ENCODE results near the gene NKD1.
A peak's percentile ranks its signal among the peaks of the same experiment; 100 is the strongest.

The NKD1 gene

GRCh38 chr16:50622643-50623369 is 74.6 kb downstream of the NKD1 start:
- H3K4me3 Mint-ChIP-seq = no peak overlapping the region
- H3K9me3 Mint-ChIP-seq = no peaks in the 10 kb centered on the region
- DNase-seq (ENCODE audit: low spot score) = no peak
- peaks cover 21% of the 10 kb centered on the region for H3K4me1 Mint-ChIP-seq (ENCODE audit: low read depth)
- H3K27ac Mint-ChIP-seq = no peak overlapping the region
- no peaks in the 10 kb centered on the region for H3K36me3 Mint-ChIP-seq (ENCODE audit: low read depth)
- no peaks in the 10 kb centered on the region for H3K27me3 Mint-ChIP-seq (ENCODE audit: low read depth)

- H3K27ac Mint-ChIP-seq = no peak overlapping the region
- peaks cover 21% of the 10 kb centered on the region for H3K4me1 Mint-ChIP-seq (ENCODE audit: low read depth)
- H3K9me3 Mint-ChIP-seq = no peaks in the 10 kb centered on the region
- DNase-seq (ENCODE audit: low spot score) = no peak
- H3K36me3 Mint-ChIP-seq (ENCODE audit: low read depth) = no peaks in the 10 kb centered on the region
- H3K27me3 Mint-ChIP-seq (ENCODE audit: low read depth) = no peaks in the 10 kb centered on the region
- H3K4me3 Mint-ChIP-seq = no peak overlapping the region
Measured at GRCh38 chr16:50624449-50624970, 76.3 kb downstream of the NKD1 start.

GRCh38 chr16:50625374-50625773 is 77.2 kb downstream of the NKD1 start:
- DNase-seq (ENCODE audit: low spot score) = no peak
- Mint-ChIP-seq H3K27ac (no peak overlapping the region), H3K36me3 (ENCODE audit: low read depth) (no peaks in the 10 kb centered on the region), H3K27me3 (ENCODE audit: low read depth) (no peaks in the 10 kb centered on the region), H3K4me3 (no peak overlapping the region), H3K4me1 (ENCODE audit: low read depth) (peaks cover 21% of the 10 kb centered on the region), H3K9me3 (no peaks in the 10 kb centered on the region)

GRCh38 chr16:50626868-50627267 is 78.7 kb downstream of the NKD1 start:
- H3K27ac Mint-ChIP-seq = peak overlapping the region; percentile 72
- H3K4me3 Mint-ChIP-seq = peak overlapping the region; percentile 62

GRCh38 chr16:50627419-50627818 is 79.2 kb downstream of the NKD1 start:
- peak overlapping the region; percentile 62 for H3K4me3 Mint-ChIP-seq
- no peaks in the 10 kb centered on the region for H3K27me3 Mint-ChIP-seq (ENCODE audit: low read depth)
- H3K4me1 Mint-ChIP-seq (ENCODE audit: low read depth) = peaks cover 21% of the 10 kb centered on the region
- H3K27ac Mint-ChIP-seq = peak overlapping the region; percentile 72
- DNase-seq (ENCODE audit: low spot score) = peak; percentile 14
- no peaks in the 10 kb centered on the region for H3K36me3 Mint-ChIP-seq (ENCODE audit: low read depth)
- H3K9me3 Mint-ChIP-seq = no peaks in the 10 kb centered on the region

More at GRCh38 chr16:50626868-50627267, 78.7 kb downstream of the NKD1 start:
- Mint-ChIP-seq H3K27me3 (ENCODE audit: low read depth) (no peaks in the 10 kb centered on the region), H3K4me1 (ENCODE audit: low read depth) (peaks cover 21% of the 10 kb centered on the region), H3K36me3 (ENCODE audit: low read depth) (no peaks in the 10 kb centered on the region), H3K9me3 (no peaks in the 10 kb centered on the region)
- DNase-seq (ENCODE audit: low spot score) = no peak

- no peak for DNase-seq (ENCODE audit: low spot score)
- Mint-ChIP-seq H3K27me3 (ENCODE audit: low read depth) (no peaks in the 10 kb centered on the region), H3K27ac (no peak overlapping the region), H3K9me3 (no peaks in the 10 kb centered on the region), H3K36me3 (ENCODE audit: low read depth) (no peaks in the 10 kb centered on the region), H3K4me1 (ENCODE audit: low read depth) (peaks cover 21% of the 10 kb centered on the region), H3K4me3 (no peak overlapping the region)
Measured at GRCh38 chr16:50628156-50628802, 80.1 kb downstream of the NKD1 start.

GRCh38 chr16:50629334-50629733 is 81.1 kb downstream of the NKD1 start:
- Mint-ChIP-seq H3K27me3 (ENCODE audit: low read depth) (no peaks in the 10 kb centered on the region), H3K9me3 (no peaks in the 10 kb centered on the region), H3K4me1 (ENCODE audit: low read depth) (peaks cover 15% of the 10 kb centered on the region), H3K36me3 (ENCODE audit: low read depth) (no peaks in the 10 kb centered on the region), H3K27ac (no peak overlapping the region), H3K4me3 (no peak overlapping the region)
- DNase-seq (ENCODE audit: low spot score) = no peak

GRCh38 chr16:50630394-50631020 is 82.3 kb downstream of the NKD1 start:
- no peak for DNase-seq (ENCODE audit: low spot score)
- H3K27ac Mint-ChIP-seq = no peak overlapping the region
- H3K4me1 Mint-ChIP-seq (ENCODE audit: low read depth) = peaks cover 13% of the 10 kb centered on the region
- no peak overlapping the region for H3K4me3 Mint-ChIP-seq
- H3K36me3 Mint-ChIP-seq (ENCODE audit: low read depth) = no peaks in the 10 kb centered on the region
- H3K27me3 Mint-ChIP-seq (ENCODE audit: low read depth) = no peaks in the 10 kb centered on the region
- H3K9me3 Mint-ChIP-seq = no peaks in the 10 kb centered on the region

- no peaks in the 10 kb centered on the region for H3K9me3 Mint-ChIP-seq
- no peaks in the 10 kb centered on the region for H3K27me3 Mint-ChIP-seq (ENCODE audit: low read depth)
- DNase-seq (ENCODE audit: low spot score) = no peak
- H3K4me1 Mint-ChIP-seq (ENCODE audit: low read depth) = peaks cover 13% of the 10 kb centered on the region
- H3K36me3 Mint-ChIP-seq (ENCODE audit: low read depth) = no peaks in the 10 kb centered on the region
- H3K4me3 Mint-ChIP-seq = no peak overlapping the region
- H3K27ac Mint-ChIP-seq = no peak overlapping the region
Measured at GRCh38 chr16:50631249-50631984, 83.2 kb downstream of the NKD1 start.

GRCh38 chr16:50631985-50632576 is 83.9 kb downstream of the NKD1 start:
- H3K4me1 Mint-ChIP-seq (ENCODE audit: low read depth) = peaks cover 7% of the 10 kb centered on the region

GRCh38 chr16:50632927-50633800 is 85.0 kb downstream of the NKD1 start:
- Mint-ChIP-seq H3K36me3 (ENCODE audit: low read depth) (no peaks in the 10 kb centered on the region), H3K27me3 (ENCODE audit: low read depth) (no peaks in the 10 kb centered on the region), H3K9me3 (no peaks in the 10 kb centered on the region), H3K4me3 (no peak overlapping the region), H3K27ac (no peak overlapping the region), H3K4me1 (ENCODE audit: low read depth) (no peaks in the 10 kb centered on the region)
- DNase-seq (ENCODE audit: low spot score) = no peak

More at GRCh38 chr16:50631985-50632576, 83.9 kb downstream of the NKD1 start:
- H3K4me3 Mint-ChIP-seq = no peak overlapping the region
- DNase-seq (ENCODE audit: low spot score) = no peak
- H3K36me3 Mint-ChIP-seq (ENCODE audit: low read depth) = no peaks in the 10 kb centered on the region
- H3K9me3 Mint-ChIP-seq = no peaks in the 10 kb centered on the region
- no peaks in the 10 kb centered on the region for H3K27me3 Mint-ChIP-seq (ENCODE audit: low read depth)
- no peak overlapping the region for H3K27ac Mint-ChIP-seq

GRCh38 chr16:50634090-50634489 is 85.9 kb downstream of the NKD1 start:
- no peaks in the 10 kb centered on the region for H3K27me3 Mint-ChIP-seq (ENCODE audit: low read depth)
- peaks cover under 1% of the 10 kb centered on the region for H3K4me1 Mint-ChIP-seq (ENCODE audit: low read depth)
- H3K4me3 Mint-ChIP-seq = no peak overlapping the region
- no peaks in the 10 kb centered on the region for H3K36me3 Mint-ChIP-seq (ENCODE audit: low read depth)
- H3K27ac Mint-ChIP-seq = no peak overlapping the region
- DNase-seq (ENCODE audit: low spot score) = no peak
- no peaks in the 10 kb centered on the region for H3K9me3 Mint-ChIP-seq

GRCh38 chr16:50634947-50635346 is 86.8 kb downstream of the NKD1 start:
- Mint-ChIP-seq H3K27me3 (ENCODE audit: low read depth) (no peaks in the 10 kb centered on the region), H3K27ac (no peak overlapping the region), H3K36me3 (ENCODE audit: low read depth) (no peaks in the 10 kb centered on the region), H3K4me1 (ENCODE audit: low read depth) (peaks cover 3% of the 10 kb centered on the region), H3K4me3 (no peak overlapping the region), H3K9me3 (no peaks in the 10 kb centered on the region)
- no peak for DNase-seq (ENCODE audit: low spot score)

Measured in T-helper 2 cell treated with Interferon-gamma antibody and Interleukin-4, amounts not matched to agents 5 μg/mL and 100 μg/mL, for 36 hours (primary cell).